Measurements from ENCODE around the gene MAP3K8.

DNA sequence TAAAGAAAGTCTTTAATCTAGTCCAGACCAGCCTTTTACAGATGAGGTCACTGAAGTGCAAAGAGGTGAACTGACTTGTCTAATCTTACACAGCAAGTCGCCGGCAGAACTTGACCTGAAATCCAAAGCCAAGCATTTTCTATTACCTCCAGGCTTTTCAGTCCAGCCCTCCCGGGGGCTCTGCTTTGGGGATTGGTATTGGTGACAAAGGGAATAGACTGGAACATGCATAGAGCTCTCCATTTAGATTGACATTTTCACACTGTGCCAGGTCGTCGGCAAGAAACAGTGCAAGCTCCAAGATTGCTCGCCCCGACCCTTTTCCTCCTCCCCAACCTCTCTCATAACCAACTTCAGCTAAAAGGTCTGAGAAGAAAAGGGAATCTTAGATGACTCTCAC, 42.7 kb upstream of the MAP3K8 start:
- no peak for TF ChIP-seq POLR2A (IDR thresholded peaks at IDR 0.05)
- TF ChIP-seq POLR2AphosphoS5 (IDR thresholded peaks at IDR 0.05): no peak

All from upper lobe of left lung (tissue), 4 donors.